ENCODE data around the gene CREBL2.
"Not testable (repeated sequence)": the region's sequence is repeated elsewhere in the genome, so short reads cannot be mapped to it uniquely, and the experiment has no call there.

The CREBL2 gene

DNA sequence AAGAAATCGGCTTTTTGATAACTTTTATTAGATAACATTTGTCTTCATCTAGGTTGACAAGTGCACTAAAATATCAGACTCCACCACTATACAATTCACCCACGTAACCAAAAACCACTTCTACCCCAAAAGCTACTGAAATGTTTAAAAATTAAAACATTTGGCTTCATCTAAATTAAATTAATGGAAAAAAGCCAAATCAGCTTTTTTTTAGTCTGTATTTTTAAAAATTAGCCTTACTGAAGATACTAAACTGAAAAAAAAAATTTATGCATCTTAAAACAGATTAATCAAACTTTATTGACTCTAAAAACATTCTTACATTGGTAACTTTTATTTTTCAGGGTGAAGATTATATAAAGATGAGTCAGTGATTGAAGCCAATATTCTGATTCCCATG is 30.0 kb downstream of the CREBL2 start:
- DNase-seq: no peak

- DNase-seq: no peak
Measured at GRCh38 chr12:12642916-12643315, 31.2 kb downstream of the CREBL2 start.

DNA sequence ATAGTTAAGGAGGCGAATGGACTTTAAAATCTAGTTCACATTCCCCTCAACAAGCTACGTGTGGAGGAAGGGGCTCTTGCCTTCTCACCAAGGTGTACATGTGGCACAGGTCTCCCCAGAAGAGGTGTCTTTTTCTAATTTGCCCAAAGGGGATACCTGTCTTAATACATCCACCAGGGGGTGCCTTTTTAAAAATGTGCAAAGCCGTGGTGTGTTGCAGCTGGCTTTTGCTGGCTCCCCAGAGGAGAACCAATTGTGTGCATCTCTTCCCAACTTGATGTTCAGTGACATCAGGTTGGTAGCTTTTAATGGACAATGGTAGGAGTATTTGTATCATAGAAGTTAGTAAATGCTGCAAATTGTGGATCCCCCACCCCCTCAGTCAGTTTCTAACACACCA is 33.8 kb downstream of the CREBL2 start:
- no peak for DNase-seq

GRCh38 chr12:12645968-12646367 is 34.3 kb downstream of the CREBL2 start:
- DNase-seq: not testable (repeated sequence)

DNA sequence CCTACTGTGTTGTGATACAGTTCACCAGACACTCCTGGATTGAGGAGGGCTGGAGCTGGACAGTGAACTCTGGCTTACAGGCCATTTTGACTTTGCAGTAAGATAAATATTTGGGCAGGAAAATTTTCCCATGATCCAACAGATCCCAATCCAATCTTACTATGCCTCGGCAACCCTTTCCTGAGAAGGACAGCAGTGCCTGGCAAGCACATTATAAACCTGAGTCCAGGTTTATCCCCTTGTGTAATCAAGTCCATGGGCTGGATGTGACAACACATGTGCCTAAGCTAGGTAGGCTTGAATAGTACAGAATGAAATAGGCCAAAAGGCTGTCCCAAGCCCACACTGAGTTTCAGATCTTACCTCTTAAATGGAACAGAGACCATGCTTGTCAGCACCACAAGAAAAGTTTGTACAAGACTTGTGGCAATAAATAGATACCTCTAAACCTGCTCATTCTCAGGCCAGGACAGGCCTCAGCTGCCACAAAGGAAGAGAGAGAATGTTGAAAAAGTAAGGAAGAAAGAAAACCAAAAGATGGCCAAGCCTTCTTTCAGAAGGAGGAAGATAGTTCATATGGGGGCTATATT is 34.9 kb downstream of the CREBL2 start:
- DNase-seq: no peak

GRCh38 chr12:12648284-12648683 is 36.6 kb downstream of the CREBL2 start:
- no peak for DNase-seq

- DNase-seq: no peak
Measured at GRCh38 chr12:12648951-12649650, 37.4 kb downstream of the CREBL2 start.

DNA sequence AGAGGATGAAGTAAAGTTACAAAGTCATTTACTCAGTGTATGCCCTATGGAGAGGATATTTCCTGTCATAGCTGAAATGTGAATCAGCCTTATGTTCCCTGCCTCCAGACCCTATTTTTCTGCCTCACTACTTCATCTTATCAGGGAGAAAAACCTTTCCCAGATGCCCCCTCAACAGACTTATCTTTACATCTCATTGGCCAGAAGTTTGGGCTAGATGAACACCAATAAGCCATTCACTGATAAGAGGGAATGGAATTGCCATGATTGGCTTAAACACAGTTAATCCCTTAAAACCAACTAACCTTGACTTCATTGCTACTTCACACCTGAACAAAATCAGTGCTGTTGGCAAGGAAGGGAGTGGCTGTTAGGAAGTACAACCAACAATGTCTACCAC is 40.1 kb downstream of the CREBL2 start:
- DNase-seq: no peak

- not testable (repeated sequence) for DNase-seq
Measured at GRCh38 chr12:12652704-12653103, 41.0 kb downstream of the CREBL2 start.

- DNase-seq: no peak
Measured at GRCh38 chr12:12653922-12654321, 42.2 kb downstream of the CREBL2 start.

DNA sequence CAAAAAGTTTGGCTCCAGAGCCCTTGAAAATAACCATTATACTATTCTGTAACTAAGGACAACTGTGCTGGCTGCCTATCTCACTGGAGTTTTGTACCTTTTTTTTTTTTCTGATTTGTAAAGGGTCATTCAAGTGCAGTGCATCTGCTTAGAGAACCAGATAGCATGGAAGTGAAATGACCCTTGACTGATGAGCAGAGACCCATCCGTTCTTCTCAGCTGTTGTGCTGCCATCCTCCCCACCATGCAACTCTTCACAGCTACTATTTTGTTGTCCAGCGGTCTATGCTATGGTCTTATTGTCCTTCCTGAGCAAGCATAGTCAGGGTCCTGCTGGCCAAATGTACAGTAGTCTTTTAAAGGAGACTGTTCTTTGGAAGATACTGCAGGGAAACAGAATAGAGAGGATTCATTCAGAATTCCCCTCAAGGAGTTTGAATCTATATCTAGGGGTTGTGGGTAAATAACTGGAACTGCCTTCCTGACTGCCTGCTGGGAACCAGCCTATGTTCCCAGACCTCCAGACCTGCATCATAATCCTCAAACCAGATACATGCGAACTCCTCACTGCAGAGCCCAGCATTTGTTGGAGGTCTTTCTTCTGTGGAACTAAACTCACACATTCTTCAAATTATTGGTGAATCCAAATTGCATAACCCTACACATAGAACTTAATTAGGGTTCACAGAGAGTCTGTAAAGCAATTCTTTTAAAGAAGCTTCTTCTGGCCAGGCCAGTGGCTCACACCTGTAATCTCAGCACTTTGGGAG is 43.2 kb downstream of the CREBL2 start:
- no peak for DNase-seq

DNA sequence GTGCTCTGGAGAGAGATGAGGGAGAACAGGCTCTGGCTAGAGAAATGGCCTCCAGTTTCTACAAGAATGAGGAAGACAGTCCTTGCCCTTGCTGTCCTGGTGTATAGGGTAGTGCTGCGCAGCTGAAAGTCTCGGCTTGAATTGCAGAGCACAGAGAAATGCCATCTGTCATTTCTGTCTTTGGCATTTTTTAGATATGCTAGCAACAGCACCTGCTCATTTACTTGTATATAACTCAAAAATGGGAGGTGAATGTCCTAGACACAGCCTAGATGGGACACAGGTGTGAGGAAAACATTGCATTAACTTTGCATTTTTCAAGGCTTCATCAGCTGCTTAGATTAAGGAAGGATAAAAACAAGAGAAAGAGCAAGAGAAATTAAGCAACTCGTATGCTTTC is 48.5 kb downstream of the CREBL2 start:
- DNase-seq: no peak

DNA sequence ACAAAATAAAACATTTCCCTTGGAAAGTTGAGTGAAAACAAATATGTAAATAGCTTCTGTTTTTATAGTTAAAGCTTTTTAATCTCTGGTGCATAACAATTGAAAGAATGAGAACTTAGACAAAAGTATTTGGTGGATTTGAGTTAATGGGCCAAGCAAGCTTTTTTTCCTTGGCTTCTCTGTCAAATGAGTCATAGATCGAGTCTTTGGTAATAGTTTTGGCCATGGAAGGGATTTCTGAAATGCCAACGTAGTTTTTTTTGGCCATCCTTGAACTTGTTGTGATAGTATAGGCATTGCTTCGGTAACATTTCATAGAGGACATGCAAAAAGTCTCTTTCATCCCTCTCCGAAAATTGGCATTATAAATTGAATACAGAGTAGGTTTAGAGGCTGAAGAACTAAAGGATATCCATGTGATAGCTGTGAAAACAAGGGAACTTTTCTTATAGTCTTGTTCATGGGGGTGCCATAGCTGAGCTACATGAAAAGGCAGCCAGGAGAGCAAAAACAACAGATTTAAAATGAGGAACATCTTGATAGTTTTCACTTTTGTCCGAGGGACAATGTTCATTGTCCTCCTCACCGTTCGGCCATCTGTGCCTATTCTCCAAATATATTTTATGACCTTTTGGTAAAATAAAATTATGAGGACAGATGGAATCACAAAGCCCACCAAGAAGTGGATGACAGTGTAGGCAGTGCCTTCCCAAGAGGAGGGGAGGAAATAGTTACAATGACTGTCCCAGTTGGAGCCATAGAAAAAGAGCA is 49.6 kb downstream of the CREBL2 start:
- DNase-seq: no peak

- DNase-seq: no peak
Measured at GRCh38 chr12:12663644-12664294, 52.1 kb downstream of the CREBL2 start.

DNA sequence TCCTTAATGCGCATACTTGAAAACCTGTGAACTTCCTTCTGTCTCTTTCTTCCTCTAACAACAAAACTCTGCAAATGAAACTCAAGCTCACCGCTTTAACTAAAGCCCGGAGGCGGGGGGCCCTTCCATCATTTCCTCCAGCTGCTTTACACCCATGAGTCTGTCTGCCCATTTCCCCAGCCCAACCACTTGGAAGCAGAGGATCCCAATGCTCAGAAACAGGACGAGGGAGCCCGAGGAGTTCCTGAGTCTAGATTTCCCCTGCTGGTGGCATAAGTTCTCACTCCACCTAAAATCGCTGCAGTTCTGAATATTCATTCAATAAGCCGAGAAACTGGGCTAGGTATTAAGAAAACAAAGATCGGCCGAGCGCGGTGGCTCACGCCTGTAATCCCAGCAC is 53.5 kb downstream of the CREBL2 start:
- DNase-seq: no peak

- no peak for DNase-seq
Measured at GRCh38 chr12:12668005-12668404, 56.3 kb downstream of the CREBL2 start.

- DNase-seq: no peak
Measured at GRCh38 chr12:12669020-12669419, 57.3 kb downstream of the CREBL2 start.

DNA sequence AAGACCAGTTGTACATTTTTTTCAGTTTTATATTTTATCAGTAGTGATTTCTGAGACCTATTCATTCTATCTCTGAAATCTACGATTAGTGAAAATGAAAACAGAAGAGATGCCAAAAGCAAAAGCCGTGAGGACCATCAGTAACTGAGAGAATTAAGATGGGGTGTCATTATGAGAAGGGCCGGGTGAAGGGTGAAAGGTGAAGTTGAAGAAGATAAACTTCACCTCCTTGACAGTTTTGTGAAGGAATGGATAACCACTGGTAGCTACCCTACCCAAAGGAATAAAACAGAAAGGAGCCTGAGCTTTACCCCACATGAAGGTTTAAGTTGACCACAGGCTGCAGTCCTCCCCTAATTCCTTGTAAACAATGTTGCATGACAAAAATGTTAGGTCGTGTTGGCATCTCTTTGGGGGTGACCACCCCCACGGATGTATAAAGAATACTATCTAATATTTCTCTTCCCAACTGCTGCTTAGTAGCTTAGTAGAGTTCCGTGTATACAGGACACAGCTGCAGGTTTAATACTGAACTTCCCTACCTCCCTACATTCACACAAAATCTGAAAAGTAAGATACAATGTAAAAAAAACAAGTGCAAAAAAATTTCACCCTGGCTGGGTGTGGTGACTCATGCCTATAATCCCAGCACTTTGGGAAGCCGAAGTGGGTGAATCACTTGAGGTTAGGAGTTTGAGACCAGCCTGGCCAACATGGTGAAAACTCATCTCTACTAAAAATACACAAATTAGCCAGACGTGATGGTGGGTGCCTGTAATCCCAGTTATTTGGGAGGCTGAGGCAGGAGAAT is 60.4 kb downstream of the CREBL2 start:
- DNase-seq: no peak

GRCh38 chr12:12673296-12673695 is 61.6 kb downstream of the CREBL2 start:
- DNase-seq: no peak

- DNase-seq: no peak
Measured at GRCh38 chr12:12676605-12677004, 64.9 kb downstream of the CREBL2 start.

DNA sequence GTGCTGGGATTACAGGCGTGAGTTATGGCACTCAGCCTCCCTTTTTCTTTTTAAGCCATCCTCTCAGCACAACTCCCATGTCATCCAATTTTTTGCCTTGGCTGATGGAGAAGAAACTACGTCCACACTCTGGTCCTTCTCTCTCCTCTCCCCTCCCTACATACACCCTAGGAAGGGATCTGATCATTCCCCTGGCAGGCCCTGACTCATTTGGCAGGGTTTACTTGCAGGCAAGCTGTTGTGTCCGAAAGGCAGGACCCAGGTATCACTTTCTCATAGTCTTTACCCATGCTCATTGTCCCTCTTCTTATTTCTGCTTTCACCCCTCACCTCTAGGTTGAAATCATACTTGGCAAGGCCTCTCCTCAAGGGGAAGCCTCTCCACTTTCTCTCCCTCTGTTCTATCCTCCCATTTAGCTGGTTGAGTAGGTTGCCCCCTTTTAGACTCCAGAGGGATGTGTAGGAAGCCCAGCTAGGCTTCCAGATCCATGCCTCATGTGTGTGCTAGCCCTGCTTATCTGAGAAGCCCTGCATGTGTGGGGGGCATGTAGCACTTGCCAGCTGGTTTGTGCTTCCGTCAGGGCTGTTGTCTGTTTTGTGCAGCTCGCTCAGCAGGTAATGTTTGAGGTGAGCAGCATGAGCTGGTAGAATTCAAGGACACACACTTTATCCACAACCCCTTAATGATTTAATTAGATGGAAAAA is 69.5 kb downstream of the CREBL2 start:
- DNase-seq: no peak

Data from cortex of kidney (tissue), 1 donor.